ENCODE data around the gene GAS2L2. TPM values are rescaled to one million over a fixed set of nuclear protein-coding genes. Genes with fewer than 3 reads are reported as not detected.

The GAS2L2 gene
- polyA plus RNA-seq, 1 donor from 2014 or later, result 0.38 TPM

GRCh38 chr17:35745749-35746320 is 7.2 kb downstream of the GAS2L2 start:
- H2AFZ ChIP-seq (ENCODE audit: low read depth, low read length), result no peak overlapping the region
- H4K20me1 ChIP-seq (ENCODE audit: insufficient read depth), result no peaks in the 10 kb centered on the region

GRCh38 chr17:35745246-35745645 is 7.8 kb downstream of the GAS2L2 start:
- Histone ChIP-seq H3K27ac (ENCODE audit: low read length) (no peak overlapping the region), H3F3A (ENCODE audit: insufficient read depth, low read length, poor library complexity, severe bottlenecking) (no peaks in the 10 kb centered on the region), H3K9me3 (ENCODE audit: low read length) (no peaks in the 10 kb centered on the region), H3K9me2 (ENCODE audit: insufficient read depth, low read length) (no peaks in the 10 kb centered on the region), H3K4me3 (ENCODE audit: low read length) (no peak overlapping the region), H3K4me2 (ENCODE audit: low read length) (no peak overlapping the region), H3K27me3 (ENCODE audit: insufficient read depth, low read depth, low read length) (peaks cover 21% of the 10 kb centered on the region), H4K20me1 (ENCODE audit: insufficient read depth) (no peaks in the 10 kb centered on the region), H3K9ac (ENCODE audit: low read length) (no peak overlapping the region), H2AFZ (ENCODE audit: low read depth, low read length) (no peak overlapping the region), H3K36me3 (ENCODE audit: insufficient read depth, low read length) (no peaks in the 10 kb centered on the region), H3K79me2 (replicated peaks; ENCODE audit: insufficient read depth, low read length) (no peaks in the 10 kb centered on the region)
- TF ChIP-seq CTCF (IDR thresholded peaks at IDR 0.05; ENCODE audit: poor library complexity, severe bottlenecking) (no peak), SMC3 (conservative IDR thresholded peaks at IDR 0.05; ENCODE audit: poor library complexity) (no peak), EZH2 (IDR thresholded peaks at IDR 0.05; ENCODE audit: borderline replicate concordance, insufficient read depth, low read length, poor library complexity, severe bottlenecking) (no peak), EP300 (conservative IDR thresholded peaks at IDR 0.05; ENCODE audit: poor library complexity, severe bottlenecking) (no peak), RAD21 (conservative IDR thresholded peaks at IDR 0.05) (no peak), POLR2AphosphoS5 (IDR thresholded peaks at IDR 0.05) (no peak), MXI1 (conservative IDR thresholded peaks at IDR 0.05; ENCODE audit: poor library complexity, severe bottlenecking) (no peak), TAF1 (IDR thresholded peaks at IDR 0.05; ENCODE audit: low read depth) (no peak), REST (IDR thresholded peaks at IDR 0.05; ENCODE audit: borderline replicate concordance) (no peak)

More at GRCh38 chr17:35745749-35746320, 7.2 kb downstream of the GAS2L2 start:
- TF ChIP-seq EZH2 (IDR thresholded peaks at IDR 0.05; ENCODE audit: borderline replicate concordance, insufficient read depth, low read length, poor library complexity, severe bottlenecking) (no peak), POLR2AphosphoS5 (IDR thresholded peaks at IDR 0.05) (no peak), EP300 (conservative IDR thresholded peaks at IDR 0.05; ENCODE audit: poor library complexity, severe bottlenecking) (no peak)
- Histone ChIP-seq H3K4me2 (ENCODE audit: low read length) (no peak overlapping the region), H3K4me3 (ENCODE audit: low read length) (no peak overlapping the region), H3K79me2 (replicated peaks; ENCODE audit: insufficient read depth, low read length) (no peaks in the 10 kb centered on the region), H3K9me3 (ENCODE audit: low read length) (no peaks in the 10 kb centered on the region), H3K27ac (ENCODE audit: low read length) (no peak overlapping the region), H3K9me2 (ENCODE audit: insufficient read depth, low read length) (no peaks in the 10 kb centered on the region), H3K27me3 (ENCODE audit: insufficient read depth, low read depth, low read length) (peaks cover 19% of the 10 kb centered on the region), H3K36me3 (ENCODE audit: insufficient read depth, low read length) (no peaks in the 10 kb centered on the region), H3K9ac (ENCODE audit: low read length) (no peak overlapping the region), H3F3A (ENCODE audit: insufficient read depth, low read length, poor library complexity, severe bottlenecking) (no peaks in the 10 kb centered on the region)

Measured in neural cell (in vitro differentiated cells).